COLO829 (cell line): ENCODE data around the gene OXSR1.

ENCODE experiments used
- DNase-seq: peaks from one replicate; pipeline ENCODE4 v3.0.0; 2012; ENCODE audit warnings: low spot score

Gene OXSR1

DNA sequence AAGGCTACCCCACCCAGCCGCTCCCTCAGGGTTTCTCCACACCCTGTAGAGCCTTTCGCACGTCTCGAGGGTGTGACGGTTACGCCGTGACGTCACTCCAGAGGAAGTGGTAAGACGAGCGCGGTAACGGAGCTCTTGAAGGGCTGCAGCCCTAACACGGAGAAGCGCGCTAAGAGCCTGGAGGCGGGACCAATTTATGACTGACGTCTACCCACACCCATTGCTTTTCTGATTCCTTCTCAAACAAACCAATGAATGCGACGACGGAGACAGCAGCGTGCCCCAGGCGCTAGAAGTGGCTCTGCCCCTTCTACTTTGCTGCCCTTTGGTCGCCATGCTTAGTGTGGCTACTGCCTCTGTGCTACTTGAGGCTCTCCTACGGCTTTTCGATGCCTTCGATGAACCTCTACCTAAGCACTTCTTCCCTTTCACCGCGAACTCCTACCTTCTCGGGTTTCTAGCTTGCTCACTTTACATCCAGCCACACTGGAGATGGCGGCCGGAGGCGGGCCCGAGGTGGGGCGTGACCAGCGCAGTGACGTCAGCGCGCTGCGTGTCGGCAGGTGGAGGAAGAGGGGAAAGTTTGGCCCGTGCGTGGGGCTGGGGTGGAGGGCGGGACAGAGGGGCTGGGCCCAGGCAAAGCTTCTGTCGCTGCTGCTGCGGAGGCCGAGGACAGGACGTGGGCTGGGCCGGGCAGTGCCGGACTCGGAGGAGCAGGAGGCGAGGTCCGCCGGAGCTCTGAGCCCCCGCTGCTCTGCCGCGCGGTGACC, at the start of gene OXSR1:
OXSR1 (plus strand) TSS at position 586 of the 770 bp plus-strand sequence. CDS start 340 bp downstream, outside the sequence.
- peak; percentile 100 for DNase-seq

DNA sequence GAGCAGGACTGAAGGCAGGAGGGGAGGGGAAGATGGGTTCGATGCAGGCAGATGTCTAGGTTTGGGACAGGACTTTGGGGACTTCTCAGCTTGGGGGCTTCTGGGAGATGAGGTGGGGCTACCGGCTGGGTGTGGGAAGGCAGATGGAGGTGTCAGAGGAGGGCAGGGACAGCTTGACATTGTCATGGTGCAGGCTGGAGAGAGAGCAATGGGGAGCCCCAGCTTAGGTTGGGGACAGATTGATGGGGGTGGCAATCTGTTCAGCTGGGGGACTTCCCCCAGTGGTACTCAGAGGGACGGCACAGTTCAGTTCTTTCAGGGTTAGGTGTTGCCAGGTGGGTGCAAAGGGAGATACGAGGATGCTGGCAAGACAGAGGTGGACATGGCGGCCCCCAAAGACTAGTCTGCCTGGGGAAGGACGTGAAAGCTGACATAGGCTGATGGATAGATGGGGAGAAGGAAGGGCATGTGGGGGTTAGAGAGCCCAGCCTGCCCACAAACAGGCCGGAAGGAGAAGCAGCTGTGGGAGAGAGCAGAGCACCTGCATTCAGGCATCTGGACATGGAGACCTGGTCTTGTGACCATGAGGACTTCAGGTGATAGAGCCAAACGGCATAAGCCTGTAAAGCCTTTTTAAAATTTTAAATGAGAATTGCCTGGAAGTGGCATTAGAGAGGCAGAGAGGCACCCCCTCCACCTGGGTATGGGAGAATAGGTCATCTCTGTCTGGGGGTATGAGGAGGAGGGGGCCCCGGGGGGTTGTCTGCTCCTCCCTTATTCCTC, 49.5 kb upstream of the OXSR1 start:
- DNase-seq = no peak

DNA sequence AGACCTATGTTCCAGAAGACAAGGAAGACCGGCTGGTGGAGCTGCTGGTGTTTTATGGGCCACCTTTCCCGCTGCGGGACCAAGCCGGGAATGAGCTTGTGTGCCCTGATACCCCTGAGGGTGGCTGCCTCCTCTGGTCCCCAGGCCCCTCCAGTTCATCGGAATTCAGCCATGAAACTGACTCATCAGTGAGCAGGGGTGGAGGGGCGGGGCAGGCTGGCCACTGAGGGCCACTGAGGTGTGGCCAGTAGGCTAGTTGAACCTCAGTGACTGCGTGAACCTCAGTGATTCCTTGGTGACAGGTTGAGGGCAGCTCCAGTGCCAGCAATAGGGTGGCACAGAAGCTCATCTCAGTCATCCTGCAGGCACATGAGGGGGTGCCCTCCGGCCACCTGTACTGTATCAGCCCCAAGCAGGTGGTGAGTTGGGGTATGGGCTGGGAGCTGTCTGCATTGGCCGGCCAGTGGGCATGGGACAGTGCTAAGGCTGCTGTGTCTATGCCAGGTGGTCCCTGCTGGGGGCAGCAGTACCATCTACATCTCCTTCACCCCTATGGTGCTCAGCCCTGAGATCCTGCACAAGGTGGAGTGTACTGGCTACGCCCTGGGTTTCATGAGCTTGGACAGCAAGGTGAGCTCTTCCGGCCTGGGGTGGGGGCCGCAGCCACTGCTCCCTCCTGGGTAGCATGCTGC, 48.7 kb upstream of the OXSR1 start:
- DNase-seq = no peak

DNA sequence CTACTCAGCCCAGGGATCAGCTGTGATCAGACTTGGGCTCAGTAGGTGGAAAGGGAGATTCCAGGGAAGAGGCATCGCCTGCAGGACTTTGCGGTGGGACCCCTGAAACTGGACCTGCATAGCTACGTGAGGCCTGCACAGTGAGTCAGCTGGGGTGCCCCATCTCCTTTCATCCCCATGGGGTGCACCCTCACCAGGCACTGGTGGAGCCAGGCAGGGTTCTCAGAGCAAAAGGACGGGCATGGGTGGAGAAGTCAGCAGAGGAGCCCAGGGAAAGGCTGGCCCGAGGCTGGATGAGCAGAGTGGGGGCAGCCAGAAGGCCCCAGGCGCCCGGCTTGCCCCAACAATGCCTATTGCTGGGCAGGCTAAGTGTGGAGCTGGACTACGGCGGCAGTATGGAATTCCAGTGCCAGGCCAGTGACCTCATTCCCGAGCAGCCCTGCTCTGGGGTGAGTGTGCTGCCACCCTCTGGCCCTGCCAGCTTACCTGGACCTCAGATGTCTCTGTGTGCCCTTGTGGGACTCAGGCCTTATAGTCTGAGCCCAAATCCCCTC, 48.1 kb upstream of the OXSR1 start:
- DNase-seq = no peak

DNA sequence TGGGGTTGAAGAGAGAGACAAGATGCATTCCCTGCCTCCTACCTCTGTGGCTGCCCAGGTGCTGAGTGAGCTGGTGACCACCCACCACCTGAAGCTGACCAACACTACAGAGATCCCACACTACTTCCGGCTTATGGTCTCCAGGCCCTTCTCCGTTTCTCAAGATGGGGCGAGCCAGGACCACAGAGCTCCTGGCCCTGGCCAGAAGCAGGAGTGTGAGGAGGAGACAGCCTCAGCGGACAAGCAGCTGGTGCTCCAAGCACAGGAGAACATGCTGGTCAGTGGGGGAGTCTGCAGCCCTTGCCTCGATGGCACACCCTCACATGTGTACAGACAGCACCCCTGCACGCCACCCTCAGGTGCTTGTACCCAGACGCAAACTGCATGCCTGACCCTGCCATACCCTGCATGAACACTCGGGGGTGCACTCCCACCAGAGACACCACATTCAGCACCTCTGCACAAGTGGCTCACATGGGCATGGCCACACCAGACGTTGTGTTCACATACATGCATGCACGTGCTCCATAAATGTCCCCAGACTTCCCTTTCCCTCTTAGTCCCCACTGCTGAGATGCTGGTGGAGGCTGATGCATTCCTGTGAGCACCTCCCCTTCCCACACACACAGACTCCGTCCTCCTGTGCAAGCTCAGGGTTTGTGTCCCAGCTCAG, 47.5 kb upstream of the OXSR1 start:
- peak; percentile 75 for DNase-seq

DNA sequence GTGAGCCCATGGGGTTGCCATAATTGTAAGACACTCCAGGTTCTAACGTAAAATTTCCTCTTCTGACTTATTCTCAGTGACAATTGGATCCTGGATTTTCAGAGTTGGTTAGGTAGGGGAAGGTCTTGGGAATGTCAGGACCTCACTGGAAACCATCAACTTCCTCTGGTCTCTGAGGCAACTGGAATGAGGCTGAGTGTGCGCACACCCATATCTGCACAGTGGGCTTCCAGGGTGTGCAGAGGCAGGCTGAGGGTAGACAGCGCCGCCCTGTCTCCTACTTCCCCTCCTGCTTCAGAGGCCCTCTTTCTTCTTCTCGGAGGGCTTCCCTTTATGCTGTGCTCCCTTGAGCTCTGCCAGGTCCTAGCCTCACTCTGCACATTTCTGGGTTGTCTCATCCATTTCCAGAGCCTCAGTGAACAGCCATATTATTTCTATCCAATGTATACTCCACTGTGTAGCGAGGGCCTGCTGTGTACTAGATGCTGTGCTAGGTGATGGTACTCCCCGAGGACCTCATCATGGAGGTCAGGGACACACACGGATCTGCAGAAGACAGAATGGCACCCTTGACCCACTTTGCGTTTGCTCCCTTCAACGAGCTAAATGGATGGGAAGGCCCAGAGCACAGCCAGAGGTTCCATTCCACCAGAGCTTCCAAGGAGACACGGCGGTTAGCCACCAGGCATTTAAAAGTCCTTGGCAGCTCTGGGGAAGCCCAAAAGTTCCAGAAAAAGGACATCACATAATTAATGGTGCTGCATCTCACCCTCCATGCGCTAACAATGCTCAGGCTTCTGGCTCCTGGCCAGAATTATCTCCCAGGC, 46.7 kb upstream of the OXSR1 start:
- DNase-seq = no peak

DNA sequence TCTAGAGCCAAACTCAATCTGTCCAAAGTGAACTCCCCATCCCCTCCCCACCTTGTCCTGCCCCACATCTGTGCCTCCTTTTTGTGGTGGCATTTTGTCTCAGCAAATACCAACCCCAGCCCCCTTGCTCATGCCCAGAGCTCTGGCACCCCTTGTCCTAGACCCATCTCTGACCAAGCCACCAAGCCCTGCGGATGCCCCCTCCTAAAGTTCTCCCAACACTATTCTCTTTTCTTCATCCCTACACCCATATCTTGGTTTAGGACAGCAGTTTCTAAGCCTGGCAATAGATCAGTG, 46.1 kb upstream of the OXSR1 start:
- DNase-seq = no peak

DNA sequence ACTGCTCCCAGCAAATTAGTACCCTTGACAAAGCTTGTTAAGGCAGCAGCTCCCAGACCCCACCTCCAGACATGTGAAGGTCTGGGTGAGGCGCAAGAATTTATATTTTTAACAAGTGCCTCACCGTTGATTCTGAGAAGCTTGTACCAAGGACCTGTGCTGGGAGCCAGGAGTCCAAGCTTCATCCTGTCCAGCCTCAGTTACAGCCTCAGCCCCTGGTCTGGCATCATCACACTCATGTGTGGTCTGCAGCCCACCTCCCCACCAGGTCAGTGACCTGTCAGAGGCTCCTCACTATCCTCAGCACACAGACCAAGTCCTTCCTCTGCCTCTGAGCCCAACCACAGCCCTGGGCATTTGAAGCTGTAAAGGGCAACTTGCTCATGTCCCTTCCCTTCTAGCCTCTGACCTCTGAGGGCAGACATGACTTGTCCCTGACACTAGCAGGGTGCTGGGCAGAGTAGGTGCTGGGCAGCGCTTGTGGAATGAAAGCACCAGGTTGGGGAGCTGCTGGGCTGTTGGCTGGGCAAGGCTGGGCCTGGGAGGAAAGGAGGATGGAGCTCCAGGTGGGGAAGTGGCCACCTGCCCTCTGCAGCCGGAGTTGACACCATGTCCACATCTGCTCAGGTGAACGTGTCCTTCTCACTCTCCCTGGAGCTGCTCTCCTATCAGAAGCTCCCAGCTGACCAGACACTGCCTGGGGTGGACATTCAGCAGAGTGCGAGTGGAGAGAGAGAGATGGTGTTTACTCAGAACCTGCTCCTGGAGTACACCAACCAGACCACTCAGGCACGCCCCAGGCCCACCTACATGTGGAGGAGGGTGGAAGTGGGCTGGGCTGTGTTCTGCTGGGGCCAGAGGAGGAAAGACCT, 45.3 kb upstream of the OXSR1 start:
- no peak for DNase-seq

DNA sequence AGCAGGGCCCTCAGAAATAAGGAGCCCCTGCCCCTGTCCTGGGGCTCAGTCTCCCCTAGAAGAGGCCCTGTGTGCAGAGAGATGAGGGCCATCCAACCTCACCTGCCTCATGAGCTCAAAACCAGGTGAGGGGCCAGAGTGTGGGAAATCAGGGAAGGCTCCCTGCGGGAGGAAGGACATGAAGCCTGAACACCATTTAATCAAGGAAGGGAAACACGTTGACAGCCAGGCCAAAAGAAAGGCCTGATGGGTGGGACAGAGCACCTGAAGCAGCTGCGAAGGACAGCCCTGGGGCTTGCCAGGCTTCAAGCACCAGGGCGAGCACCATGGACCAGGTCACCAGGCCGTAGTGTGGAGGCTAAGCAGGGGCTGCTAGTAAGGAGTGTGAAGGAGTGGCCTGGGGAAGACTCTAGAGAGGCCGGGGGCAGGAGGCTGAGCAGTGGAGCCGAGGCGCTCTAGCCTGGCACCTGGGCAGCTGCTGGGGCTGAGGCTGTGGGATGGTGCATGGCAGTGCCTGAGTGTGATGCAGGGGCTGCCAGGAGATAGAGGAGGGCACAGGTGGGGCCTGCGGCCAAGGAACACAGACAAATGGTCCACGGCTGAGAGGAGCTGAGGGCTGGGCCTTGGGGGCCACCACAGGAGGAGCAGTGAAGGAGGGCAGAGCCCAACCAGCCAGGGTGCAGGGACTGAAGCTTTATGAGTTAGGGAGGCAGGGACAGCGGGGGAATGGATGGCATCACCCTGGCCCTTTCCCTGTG, 44.5 kb upstream of the OXSR1 start:
- DNase-seq = no peak

DNA sequence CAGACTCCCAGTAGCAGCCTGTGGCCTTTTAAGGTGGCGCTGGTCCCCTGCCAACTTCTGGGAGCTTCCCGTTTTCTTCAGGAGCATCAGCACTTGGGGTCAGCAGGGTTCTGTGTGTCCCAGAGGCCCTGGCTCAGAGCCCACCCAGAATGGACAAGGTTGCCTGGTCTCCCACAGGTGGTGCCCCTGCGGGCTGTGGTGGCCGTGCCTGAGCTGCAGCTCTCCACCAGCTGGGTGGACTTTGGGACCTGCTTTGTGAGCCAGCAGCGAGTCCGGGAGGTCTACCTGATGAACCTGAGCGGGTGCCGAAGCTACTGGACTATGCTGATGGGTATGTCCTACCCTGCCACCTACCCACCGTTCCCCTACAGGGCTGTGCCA, 43.9 kb upstream of the OXSR1 start:
- DNase-seq = no peak

DNA sequence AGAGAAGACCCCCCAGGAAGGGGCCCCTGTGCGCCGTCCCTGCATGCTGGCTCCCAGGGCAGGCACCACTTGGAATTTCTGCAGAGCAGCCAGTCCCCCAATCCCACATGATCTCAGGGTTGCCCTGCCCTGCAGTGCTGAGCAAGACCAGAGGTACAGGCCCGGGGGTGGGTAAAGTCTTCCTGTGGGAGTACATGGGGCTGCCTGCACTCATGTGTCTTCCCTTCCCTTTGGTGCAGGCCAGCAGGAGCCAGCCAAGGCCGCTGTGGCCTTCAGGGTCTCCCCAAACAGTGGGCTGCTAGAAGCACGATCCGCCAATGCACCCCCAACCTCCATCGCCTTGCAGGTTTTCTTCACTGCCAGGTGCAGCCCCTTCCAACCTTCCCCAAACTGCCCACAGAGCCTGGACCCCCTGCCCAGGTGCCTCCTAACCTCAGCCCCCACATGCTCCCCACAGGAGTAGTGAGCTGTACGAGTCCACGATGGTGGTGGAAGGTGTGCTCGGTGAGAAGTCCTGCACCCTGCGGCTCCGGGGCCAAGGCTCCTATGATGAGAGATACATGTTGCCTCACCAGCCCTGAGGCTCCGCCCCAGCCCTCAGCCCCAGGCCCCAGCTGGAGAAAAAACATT, 43.4 kb upstream of the OXSR1 start:
- DNase-seq = no peak

DNA sequence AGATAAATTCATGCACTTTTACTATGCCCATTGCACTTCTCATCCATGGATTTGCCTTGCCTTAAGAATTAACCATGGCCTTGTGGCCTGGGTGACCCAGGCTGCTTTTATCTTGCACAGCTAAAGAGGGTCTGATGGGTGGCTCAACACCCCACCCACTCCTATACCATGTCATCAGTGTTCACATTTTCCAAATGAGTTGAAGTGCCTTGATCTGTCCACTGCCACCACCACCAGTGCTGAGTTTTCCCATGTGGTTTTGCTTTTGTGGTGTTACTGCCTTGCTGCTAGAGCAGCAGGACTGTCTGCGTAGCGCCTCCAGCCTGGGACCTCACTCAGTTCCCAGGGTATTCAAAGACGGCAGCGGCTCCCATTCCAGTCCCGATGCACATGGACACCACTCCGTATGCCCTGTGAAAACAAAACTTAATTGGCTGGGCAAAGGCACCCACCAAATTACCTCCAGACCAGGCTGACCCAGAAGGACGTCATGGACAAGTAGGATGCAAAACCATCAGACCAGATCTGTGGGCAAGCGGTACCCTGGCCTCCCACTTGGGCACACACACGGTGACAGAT, 42.5 kb upstream of the OXSR1 start:
- no peak for DNase-seq

DNA sequence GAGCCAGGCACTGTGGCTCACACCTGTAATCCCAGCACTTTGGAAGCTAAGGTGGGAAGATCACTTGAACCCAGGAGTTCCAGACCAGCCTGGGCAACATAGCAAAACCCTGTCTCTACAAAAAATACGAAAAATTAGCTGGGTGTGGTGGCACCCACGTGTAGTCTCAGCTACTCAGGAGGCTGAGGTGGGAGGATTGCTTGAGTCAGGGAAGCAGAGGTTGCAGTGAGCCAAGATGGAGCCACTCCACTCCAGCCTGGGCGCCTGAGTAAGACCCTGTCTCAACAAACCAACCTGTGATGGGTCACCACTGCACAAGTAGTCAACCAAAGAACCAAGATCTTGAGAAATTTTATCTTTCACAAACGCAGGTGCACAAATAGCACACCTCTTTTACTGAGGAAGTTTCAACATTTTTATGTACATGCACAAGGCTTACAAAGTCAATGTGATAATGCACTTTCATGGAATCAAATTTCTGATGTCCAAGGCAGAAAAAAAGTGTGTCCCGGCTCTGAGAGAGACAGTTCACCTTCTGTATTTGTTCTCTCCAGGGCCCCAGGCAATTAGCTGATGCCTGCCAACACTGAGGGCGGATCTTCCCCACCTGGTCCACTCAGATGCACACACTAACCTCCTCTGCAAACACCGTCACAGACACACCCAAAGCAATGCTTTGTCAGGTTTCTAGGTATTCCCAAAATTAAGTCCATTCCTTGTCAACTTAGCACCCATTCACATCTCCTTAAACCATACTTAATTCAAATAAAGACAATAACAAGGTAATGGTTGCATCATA, 40.8 kb upstream of the OXSR1 start:
- no peak for DNase-seq

DNA sequence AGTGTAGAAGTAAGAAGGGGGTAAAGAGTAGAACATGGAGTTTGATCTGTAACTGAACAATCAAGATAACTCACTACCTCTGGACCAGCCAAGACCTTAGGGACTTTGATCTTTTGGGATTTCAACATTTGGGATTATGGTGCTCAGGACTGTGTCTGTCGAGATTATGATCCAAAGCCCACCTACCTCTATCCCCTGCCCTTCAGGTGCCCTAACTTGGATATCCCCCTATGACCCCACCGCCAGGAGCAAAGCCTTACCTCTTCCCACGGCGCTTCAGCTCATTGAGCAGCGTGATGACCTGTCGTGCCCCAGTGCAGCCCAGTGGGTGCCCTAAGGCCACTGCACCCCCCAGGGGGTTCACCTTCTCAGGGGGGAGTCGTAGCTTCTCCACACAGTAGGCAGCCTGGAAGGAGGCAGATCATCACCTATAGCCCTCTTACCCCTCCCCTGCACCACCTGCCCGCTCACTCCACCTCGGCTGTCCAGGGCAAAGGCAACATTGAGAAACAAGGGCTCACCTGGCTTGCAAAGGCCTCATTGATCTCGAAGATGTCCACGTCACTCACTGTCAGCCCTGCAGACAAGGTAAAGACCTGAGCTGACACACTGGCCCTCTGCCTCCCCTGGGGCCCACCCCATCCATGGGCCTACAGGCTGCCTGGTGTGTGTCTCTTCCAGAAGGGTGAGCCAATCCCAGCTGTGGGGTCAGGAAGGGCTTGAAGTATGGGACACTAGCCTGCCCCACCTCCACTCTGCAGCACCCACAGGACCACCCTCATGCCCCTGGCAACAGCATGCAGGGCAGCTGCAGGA, 39.8 kb upstream of the OXSR1 start:
- DNase-seq = no peak

DNA sequence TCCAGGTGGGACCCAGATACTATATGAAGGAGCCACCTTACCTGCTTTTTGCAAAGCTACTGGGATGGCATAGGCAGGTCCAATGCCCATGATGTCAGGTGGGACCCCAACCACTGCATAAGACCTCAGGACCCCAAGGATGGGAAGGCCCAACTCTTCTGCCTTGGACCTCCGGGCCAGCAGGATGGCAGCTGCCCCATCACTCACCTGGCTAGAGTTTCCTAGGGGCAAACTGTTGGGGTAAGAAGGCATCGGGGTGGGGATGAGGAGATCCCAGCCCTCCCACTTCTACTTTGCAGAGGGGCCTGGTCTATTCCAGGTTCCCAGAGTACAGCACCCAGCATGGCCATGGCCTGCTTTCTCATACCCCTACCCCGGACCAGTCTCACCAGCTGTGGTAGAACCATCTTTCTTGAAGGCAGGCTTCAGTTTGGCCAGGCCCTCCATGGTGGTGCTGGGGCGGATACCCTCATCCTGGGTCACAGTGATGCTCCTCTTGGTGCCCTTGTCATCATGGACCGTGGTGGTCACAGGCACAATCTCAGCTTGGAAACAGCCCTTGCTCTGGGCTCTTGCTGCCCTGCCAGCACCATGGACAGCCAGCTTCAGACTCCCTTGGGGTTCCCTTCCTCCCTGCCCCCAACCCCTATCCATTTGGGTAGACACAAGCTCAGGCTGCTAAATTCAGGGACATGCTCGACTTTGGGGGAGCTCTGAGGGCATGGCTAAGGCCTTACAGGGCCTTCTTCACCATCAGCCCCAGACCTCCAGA, 39.0 kb upstream of the OXSR1 start:
- DNase-seq = no peak

DNA sequence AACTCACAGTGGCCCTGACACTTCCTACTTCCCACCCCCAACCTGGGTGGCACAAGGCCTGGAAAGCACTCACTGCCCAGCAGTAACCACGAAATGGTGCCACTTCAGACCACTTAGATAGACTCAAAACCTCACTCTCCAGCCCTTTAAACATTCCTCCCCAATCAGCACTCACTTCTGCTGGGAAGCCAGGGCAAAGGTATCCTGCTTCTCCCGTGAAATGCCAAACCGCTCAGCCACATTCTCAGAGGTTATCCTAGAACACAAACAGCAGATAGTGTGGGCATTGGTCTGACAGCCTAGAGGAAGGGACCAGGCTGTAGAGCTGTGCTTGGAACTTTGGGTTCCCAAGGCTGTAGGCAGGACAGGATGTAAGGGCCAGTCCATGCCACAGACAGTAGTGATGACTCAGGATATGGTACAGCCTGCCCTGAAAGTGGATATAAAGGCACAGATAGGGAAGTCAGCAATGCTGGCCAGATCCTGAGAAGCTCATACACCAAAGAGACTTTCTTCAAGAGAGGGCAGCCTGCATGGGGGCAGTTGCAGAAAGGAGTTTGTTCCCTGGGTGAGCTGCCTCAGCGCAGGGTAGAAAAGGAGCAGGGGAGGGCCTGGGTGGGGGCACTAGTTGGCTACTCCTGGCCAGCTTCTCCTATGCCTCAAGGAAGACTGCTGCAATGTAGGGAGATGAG, 37.6 kb upstream of the OXSR1 start:
- DNase-seq = no peak
